GM18951 (cell line): ENCODE measurements around the gene ARHGEF3.
"Not testable (repeated sequence)": the region's sequence is repeated elsewhere in the genome, so short reads cannot be mapped to it uniquely, and the experiment has no call there.

ENCODE experiments used
- POLR2A ChIP-seq: IDR thresholded peaks from 4 replicates; pipeline ENCODE4 v1.6.1; 2011; ENCODE audit warnings: mild to moderate bottlenecking; ENCODE audit not compliant: insufficient read length, insufficient read depth; ENCODE audit errors: extremely low read depth
- in situ Hi-C: fragments of 300-500 bp; cut with MboI; formaldehyde crosslinking; loops from one replicate; pipeline ENCODE4 v1.12.0; 2022; ENCODE audit warnings: low sequenced_read_pairs, mixed read lengths, inconsistent platforms; ENCODE audit not compliant: unreplicated experiment

The ARHGEF3 gene

DNA sequence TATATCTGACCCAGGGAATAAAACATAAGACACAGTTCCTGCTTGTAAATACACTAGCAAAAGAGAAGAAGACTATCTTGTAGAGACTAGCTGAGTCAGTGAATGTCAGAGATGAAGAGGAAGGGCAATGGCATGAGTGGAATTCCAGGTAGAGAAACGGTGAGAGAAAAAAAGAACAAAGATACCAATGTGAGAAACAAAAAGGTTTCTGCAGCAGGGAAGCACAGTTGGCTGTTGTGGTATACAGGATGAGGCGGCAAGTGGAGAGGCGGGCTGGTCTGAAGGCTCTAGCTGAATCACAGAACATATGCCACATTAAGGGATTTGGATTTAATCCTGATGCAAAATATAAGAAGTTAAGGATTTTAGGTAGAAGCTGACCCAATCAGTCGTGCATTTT lies 101.6 kb downstream of the ARHGEF3 start:
- in situ Hi-C loops = loop anchor here (5.0 kb wide), 1 partner anchor 282 kb away; no protein-coding TSS in a partner anchor
- no peak for TF ChIP-seq POLR2A

DNA sequence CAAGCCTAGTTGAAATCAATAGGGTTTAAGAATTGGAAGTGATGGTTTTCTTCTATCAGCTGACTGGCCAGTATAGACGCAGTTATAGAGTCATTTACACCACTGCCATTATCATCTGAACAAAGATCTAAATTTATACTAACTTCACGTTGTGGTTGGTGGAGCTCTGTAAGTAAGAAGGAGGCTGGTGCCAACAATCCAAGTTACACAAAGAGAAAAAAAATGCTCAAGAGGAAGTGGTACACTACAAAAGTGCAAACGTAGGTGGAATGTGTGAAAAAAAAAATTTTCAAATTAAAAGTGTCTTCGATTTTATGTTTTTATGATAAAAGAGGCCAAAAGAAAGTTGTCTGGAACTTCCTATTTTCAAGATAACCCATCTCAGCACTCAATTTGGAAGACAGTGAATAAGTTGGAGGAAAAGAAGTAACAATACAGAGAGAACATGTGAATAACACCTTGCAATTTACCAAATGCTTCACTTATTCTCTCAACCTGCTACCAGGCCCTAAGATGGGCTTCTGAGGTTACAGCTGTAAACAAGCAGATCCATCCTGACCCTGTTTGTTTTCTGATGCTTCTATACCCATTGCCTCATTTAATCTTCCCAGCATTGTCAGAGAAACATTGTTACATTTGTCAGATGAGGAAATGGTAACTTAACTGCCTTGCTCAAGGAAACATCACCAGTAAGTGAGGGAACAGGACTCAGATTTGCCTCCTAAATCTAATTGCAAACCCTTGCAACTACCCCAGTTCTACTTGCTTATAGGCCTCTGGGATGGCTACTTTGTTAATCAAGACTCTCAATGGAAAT lies 106.7 kb downstream of the ARHGEF3 start:
- in situ Hi-C loops = no loop called here
- no peak for TF ChIP-seq POLR2A

DNA sequence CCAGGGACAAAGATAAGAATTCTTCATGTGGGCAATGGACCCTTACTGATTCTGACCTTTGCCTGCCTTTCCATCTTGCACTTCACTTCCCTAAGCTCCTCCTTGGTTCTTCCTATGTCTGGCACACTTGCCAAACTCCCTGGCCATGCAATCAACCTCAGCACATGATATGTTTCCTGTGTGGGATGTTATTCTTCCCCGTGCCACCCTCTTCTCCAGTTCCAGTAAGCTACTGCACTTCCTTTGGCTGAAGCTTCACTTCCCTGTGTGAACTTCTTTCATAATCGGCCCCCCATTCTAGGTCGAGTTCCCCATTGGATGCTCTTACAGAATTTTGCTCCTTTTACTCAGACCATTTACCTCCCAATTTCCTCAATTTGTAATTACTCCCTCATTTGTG lies 108.0 kb downstream of the ARHGEF3 start:
- in situ Hi-C loops = no loop called here
- no peak for TF ChIP-seq POLR2A

DNA sequence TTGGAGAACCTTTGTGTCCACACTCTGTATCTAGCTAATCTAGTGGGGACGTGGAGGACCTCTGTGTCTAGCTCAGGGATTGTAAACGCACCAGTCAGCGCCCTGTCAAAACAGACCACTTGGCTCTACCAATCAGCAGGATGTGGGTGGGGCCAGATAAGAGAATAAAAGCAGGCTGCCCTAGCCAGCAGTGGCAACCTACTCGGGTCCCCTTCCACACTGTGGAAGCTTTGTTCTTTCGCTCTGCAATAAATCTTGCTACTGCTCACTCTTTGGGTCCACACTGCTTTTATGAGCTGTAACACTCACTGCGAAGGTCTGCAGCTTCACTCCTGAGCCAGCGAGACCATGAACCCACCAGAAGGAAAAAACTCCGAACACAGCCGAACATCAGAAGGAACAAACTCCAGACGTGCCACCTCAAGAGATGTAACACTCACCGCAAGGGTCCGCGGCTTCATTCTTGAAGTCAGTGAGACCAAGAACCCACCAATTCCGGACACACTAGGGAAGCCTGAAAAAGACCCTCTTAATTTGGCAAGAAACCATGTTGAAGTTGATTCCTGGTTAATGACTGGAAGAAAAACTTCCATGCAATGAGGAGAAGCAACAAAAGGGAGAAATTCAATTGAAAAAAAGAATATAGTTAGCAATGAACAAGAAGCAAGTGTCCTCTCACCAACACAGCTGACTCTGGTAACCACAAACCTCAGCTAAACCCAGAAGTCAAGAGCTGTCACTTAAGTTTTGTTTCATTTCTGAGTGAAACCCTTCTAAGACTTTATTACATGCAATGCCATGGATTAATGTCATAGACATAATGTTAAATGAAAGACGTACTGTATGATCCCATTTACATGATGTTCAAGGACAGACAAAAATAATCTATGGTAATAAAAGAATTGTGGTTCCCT lies 109.0 kb downstream of the ARHGEF3 start:
- in situ Hi-C loops = not testable (repeated sequence)

DNA sequence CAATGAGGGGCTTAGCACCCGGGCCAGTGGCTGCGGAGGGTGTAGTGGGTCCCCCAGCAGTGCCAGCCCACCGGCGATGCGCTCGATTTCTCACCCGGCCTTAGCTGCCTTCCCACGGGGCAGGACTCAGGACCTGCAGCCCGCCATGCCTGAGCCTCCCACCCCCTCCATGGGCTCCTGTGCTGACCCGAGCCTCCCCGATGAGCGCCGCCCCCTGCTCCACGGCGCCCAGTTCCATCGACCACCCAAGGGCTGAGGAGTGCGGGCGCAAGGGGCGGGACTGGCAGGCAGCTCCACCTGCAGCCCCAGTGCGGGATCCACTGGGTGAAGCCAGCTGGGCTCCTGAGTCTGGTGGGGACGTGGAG lies 109.8 kb downstream of the ARHGEF3 start:
- in situ Hi-C loops = not testable (repeated sequence)

DNA sequence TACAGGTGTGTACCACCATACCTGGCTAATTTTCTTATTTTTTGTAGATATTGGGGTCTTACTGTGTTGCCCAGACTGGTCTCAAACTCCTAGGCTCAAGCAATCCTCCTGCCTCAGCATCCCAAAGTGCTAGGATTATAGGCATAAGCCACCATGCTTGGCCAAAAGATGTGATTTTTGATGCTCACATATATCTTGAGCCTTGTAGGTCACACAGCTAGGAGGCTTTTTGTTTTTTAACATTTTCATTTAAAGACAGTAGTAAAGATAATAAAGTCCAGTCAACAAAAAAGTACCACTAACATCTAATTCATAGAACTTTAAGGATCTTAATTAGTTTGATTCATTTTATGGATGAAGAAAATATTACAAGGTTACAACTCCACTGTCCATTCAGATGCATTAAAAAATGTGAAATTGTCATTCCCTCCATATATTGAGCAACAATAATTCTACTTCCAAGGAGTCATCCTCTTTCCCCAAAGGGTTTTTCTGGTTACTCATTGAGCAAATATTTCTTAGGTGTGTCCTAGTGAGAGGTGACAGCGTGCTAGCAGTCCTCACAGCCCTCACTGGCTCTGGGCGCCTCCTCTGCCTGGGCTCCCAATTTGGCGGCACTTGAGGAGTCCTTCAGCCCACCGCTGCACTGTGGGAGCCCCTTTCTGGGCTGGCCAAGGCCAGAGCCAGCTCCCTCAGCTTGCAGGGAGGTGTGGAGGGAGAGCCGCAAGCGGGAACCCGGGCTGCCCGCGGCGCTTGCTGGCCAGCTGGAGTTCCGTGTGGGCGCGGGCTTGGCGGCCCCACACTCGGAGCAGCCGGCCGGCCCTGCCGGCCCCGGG lies 110.4 kb downstream of the ARHGEF3 start:
- TF ChIP-seq POLR2A = no peak
- in situ Hi-C loops = no loop called here

DNA sequence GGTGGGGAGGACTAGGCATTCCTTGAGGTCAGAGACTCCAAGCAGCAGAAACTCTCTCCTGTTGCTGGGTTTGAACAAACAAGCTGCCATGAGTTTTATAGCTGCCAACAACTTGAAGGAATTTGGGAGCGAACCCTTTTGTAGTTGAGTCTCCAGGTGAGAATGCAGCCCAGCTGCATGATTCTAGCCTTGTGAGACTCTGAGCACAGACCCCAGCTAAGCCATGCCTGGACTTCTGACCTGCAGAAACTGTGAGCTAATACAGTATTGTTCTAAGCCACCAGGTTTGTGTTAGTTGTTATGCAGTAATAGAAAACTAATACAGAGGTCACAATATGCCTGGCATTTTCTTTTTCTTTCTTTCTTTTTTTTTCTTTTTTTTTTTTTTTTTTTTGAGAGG lies 112.4 kb downstream of the ARHGEF3 start:
- in situ Hi-C loops = no loop called here
- no peak for TF ChIP-seq POLR2A

DNA sequence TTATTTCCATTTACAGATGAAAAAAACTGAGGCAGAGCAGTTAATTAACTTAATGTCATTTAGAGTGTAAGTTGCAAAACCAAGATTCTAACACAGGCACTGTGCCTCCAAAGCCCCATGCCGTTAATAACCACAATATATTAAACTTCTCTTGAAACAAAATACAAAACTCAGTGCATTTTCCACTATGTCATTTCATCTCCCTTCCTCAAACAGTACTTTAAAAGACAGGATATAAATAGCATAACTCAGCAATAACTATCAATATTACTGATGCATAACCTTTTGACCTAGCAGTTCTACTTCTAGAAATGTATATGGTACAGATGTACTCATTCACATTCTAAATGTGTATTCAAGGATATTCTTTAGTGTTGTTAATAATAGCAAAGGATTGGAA lies 113.6 kb downstream of the ARHGEF3 start:
- in situ Hi-C loops = no loop called here

DNA sequence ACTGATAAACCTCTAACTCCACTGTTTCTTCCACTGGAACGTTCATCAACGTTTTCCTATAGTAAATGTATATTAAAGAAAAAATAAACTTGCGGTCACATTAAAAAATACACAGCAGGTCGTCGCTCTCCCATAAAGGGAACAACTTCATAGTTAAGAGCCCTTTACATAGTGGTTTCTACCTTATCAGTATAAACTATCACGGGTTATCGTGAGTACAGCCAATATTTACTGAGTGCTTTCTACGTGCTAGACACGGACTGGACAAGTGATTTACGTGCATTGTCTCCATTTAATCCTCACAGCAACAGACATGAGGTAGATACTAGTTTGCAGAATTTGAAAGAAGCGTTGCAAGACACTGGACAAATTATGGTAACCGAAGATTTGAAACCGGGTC lies 117.7 kb downstream of the ARHGEF3 start:
- no peak for TF ChIP-seq POLR2A
- in situ Hi-C loops = no loop called here

More for the DNA sequence above, 113.6 kb downstream of the ARHGEF3 start:
- TF ChIP-seq POLR2A = no peak

DNA sequence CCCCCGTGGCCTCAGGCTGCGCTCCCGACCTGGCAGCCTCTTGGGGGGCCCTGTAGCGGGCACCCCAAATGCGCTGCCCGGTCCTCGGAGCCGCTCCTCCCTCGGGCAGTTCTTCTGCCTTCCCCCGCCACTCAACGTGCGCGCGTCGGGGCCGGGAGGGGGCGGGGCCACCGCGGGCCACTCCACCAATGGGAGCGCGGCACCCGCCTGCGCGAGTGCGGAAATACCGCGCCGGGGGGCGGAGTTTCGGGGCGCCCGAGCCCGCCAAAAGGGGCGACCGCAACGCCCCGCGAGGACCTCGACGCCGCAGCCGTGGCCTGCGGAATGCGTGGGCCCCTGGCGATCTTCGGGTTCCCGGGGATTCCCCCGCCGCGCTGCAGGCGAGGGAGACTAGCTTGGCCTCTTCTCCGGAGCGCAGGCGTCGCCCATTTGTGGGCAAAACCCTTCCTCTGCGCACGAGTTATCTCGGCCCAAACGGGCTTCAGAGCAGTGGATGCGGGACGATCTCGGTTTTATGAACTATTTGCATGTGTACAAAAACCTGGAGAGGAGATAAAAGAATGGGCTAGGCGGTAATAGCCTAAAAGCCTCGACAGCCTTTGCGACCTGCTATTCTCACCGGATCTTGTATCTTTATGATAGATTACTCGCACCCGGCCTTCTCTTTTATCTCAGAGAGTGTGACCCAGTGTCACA lies 118.5 kb downstream of the ARHGEF3 start, which contains the start of gene TASOR:
Gene TASOR (minus strand): TSS at position 144 of the 696 bp plus-strand sequence. CDS start 259 bp downstream, outside the sequence.
- TF ChIP-seq POLR2A = peak; percentile 74
- in situ Hi-C loops = no loop called here

DNA sequence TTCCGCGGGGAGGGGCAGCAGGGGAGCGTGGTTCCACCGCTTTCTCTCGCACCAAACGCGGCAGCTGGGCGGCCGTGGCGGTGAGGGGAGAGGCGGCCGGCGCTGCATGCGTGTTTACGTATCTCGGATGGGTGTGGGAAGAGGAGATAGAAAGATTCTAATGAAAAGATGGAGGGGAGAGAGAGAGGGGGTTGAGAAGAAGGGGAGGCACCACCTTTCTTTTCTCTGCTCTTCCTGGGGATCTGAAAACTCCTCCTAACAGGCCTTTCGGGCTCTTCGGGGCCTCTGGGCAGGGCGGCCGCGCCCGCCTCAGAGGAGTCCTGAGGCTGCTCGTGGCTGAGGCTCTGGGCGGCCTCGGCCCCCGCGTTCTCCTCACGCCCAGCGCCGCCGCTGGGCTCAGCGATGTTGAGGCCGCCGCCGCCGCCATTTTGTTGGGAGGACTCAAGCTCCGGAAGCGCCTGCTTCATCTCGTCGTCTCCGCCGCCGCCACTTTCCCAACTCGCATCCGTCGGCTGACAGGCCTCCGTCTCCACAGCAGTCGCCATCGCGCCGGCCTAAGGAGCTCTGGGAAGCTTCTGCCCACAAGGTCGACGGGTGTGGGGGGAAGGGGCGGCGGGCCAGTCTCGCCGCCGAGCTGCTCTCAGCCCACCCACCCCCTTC lies 119.2 kb downstream of the ARHGEF3 start:
- peak; percentile 72 for TF ChIP-seq POLR2A
- in situ Hi-C loops = no loop called here

DNA sequence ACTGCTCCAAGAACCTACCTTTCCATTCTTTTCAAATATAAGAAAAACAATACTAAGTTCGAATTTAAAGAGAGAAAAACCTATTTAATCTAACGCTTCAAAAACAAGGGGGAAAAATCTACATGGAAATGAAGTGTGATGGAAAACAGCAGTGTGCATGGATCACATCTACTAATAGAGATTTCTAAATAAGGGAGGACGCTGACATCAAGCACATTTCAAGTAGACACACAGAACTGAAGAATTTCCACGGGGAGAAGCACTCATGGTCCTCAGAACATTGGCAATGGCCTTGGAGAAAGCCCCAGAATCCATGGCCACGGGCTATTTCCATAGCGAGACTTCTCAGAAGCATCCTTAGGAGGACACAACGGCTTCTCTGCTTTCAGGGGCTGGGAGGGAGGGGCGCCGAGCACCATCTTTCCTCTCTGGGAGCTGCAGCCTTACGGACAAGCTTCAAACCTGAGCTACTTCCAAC lies 119.7 kb downstream of the ARHGEF3 start:
- no peak for TF ChIP-seq POLR2A
- in situ Hi-C loops = no loop called here

DNA sequence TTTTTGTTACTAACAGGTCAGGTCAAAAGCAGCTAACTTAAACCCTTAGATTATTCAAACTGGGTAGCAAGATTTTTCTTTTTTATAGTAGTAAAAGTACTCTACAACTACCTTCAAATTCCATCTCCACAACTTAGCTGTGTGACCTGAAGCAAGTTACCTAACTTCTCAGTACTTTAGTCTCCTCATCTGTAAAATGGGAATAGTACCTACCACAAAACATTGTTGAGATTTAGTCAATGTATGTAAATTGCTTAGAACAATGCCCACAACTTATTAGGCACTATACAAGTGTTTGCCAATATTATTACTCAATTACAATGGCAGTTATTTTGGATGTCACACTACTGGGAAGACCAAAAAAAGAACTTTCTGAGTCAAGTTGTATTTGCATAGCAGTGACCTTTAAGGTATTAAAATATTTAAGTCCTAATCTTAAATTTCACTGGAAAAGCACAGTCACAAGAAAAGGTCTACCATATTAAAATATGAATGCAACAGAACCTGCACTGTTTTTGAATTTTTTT lies 121.6 kb downstream of the ARHGEF3 start:
- in situ Hi-C loops = no loop called here
- TF ChIP-seq POLR2A = no peak
